Measurements from ENCODE around the gene PSKH1.

Gene PSKH1

GRCh38 chr16:67942510-67943255 is 49.6 kb downstream of the PSKH1 start:
- DNase-seq: no peak

- no peak for DNase-seq
Measured at GRCh38 chr16:67943256-67943618, 50.2 kb downstream of the PSKH1 start.

GRCh38 chr16:67943619-67944504 is 50.8 kb downstream of the PSKH1 start, which contains the start of gene LCAT:
TSS of gene LCAT (minus strand) at chr16:67944120. CDS start at chr16:67944101, 19 bp downstream.
- no peak for DNase-seq

GRCh38 chr16:67944690-67945391 is 51.8 kb downstream of the PSKH1 start:
- DNase-seq: no peak

- DNase-seq: no peak
Measured at GRCh38 chr16:67945392-67945933, 52.4 kb downstream of the PSKH1 start.

- no peak for DNase-seq
Measured at GRCh38 chr16:67946128-67946569, 53.1 kb downstream of the PSKH1 start.

- no peak for DNase-seq
Measured at GRCh38 chr16:67946966-67947558, 54.0 kb downstream of the PSKH1 start.

- no peak for DNase-seq
Measured at GRCh38 chr16:67948015-67948414, 55.0 kb downstream of the PSKH1 start.

GRCh38 chr16:67949645-67950044 is 56.6 kb downstream of the PSKH1 start:
- DNase-seq: no peak

- no peak for DNase-seq
Measured at GRCh38 chr16:67950335-67950843, 57.3 kb downstream of the PSKH1 start.

GRCh38 chr16:67951485-67951884 is 58.4 kb downstream of the PSKH1 start:
- no peak for DNase-seq

- DNase-seq: no peak
Measured at GRCh38 chr16:67953641-67954375, 60.8 kb downstream of the PSKH1 start.

- no peak for DNase-seq
Measured at GRCh38 chr16:67954421-67955196, 61.6 kb downstream of the PSKH1 start.

GRCh38 chr16:67957622-67958021 is 64.6 kb downstream of the PSKH1 start:
- no peak for DNase-seq

GRCh38 chr16:67959536-67960329 is 66.7 kb downstream of the PSKH1 start:
- DNase-seq: no peak

GRCh38 chr16:67961551-67961957 is 68.5 kb downstream of the PSKH1 start:
- no peak for DNase-seq

GRCh38 chr16:67962135-67962534 is 69.1 kb downstream of the PSKH1 start:
- no peak for DNase-seq

GRCh38 chr16:67963292-67963661 is 70.2 kb downstream of the PSKH1 start:
- no peak for DNase-seq

- DNase-seq: no peak
Measured at GRCh38 chr16:67963662-67964321, 70.7 kb downstream of the PSKH1 start.

Data from effector CD4-positive, alpha-beta T cell (primary cell).